Astrocyte (in vitro differentiated cells and primary cell): Measurements from ENCODE around the gene MFN2. TPM values are rescaled to one million over a fixed set of nuclear protein-coding genes. Genes with fewer than 3 reads are reported as not detected.

ENCODE experiments used
- DNase-seq: peaks from one replicate; pipeline ENCODE4 v3.0.0-alpha.2; 2010; ENCODE audit warnings: low read depth
- FAIRE-seq: peaks from 2 replicates; lab custom pipeline; 2011; peaks lifted over from hg19 to GRCh38; lab: Jason Lieb, UNC
- H2AFZ ChIP-seq: 2 replicates; pipeline ENCODE4 v1.6.0; 2012; ENCODE audit warnings: low read depth, low read length, inconsistent platforms
- H3K27ac ChIP-seq: 2 replicates; pipeline ENCODE4 v1.5.1; 2011; ENCODE audit warnings: low read depth, low read length, inconsistent platforms
- H3K27me3 ChIP-seq: 2 replicates; pipeline ENCODE4 v1.6.0; 2011; ENCODE audit warnings: low read length, inconsistent platforms; ENCODE audit not compliant: insufficient read depth
- H3K36me3 ChIP-seq: 2 replicates; pipeline ENCODE4 v1.5.1; 2011; ENCODE audit warnings: low read length, inconsistent platforms; ENCODE audit not compliant: insufficient read depth
- H3K4me1 ChIP-seq: 2 replicates; pipeline ENCODE4 v1.5.1; 2011; ENCODE audit warnings: low read length, inconsistent platforms; ENCODE audit not compliant: insufficient read depth
- H3K4me2 ChIP-seq: 2 replicates; pipeline ENCODE4 v1.6.0; 2012; ENCODE audit warnings: low read length, inconsistent platforms
- H3K4me3 ChIP-seq: 2 replicates; pipeline ENCODE4 v1.5.1; 2011; ENCODE audit warnings: low read depth, mild to moderate bottlenecking, low read length, inconsistent platforms; ENCODE audit not compliant: insufficient read depth
- H3K79me2 ChIP-seq: 2 replicates; pipeline ENCODE4 v1.6.0; 2012; ENCODE audit warnings: mild to moderate bottlenecking, low read length, inconsistent platforms; ENCODE audit not compliant: insufficient read depth
- H3K9ac ChIP-seq: 2 replicates; pipeline ENCODE4 v1.6.0; 2012; ENCODE audit warnings: mild to moderate bottlenecking, low read length, inconsistent platforms
- H3K9me3 ChIP-seq: 2 replicates; pipeline ENCODE4 v1.5.1; 2012; ENCODE audit warnings: low read depth, mild to moderate bottlenecking, low read length, inconsistent platforms; ENCODE audit not compliant: insufficient read depth
- H4K20me1 ChIP-seq: 2 replicates; pipeline ENCODE4 v1.6.0; 2012; ENCODE audit warnings: low read length, inconsistent platforms; ENCODE audit not compliant: insufficient read depth
- H3K27ac Mint-ChIP-seq: one replicate; pipeline ENCODE4 v1.8.0; 2021; ENCODE audit warnings: mild to moderate bottlenecking, mixed read lengths; ENCODE audit not compliant: unreplicated experiment
- H3K27me3 Mint-ChIP-seq: one replicate; pipeline ENCODE4 v1.8.0; 2021; ENCODE audit warnings: low read depth, mixed read lengths; ENCODE audit not compliant: unreplicated experiment
- H3K36me3 Mint-ChIP-seq: one replicate; pipeline ENCODE4 v1.8.0; 2021; ENCODE audit warnings: low read depth, mixed read lengths; ENCODE audit not compliant: unreplicated experiment
- H3K4me1 Mint-ChIP-seq: one replicate; pipeline ENCODE4 v1.8.0; 2021; ENCODE audit warnings: low read depth, mixed read lengths; ENCODE audit not compliant: unreplicated experiment
- H3K4me3 Mint-ChIP-seq: one replicate; pipeline ENCODE4 v1.8.0; 2021; ENCODE audit warnings: mild to moderate bottlenecking, moderate library complexity, mixed read lengths; ENCODE audit not compliant: unreplicated experiment
- H3K9me3 Mint-ChIP-seq: one replicate; pipeline ENCODE4 v1.8.0; 2021; ENCODE audit warnings: mild to moderate bottlenecking, mixed read lengths; ENCODE audit not compliant: unreplicated experiment
- EZH2 ChIP-seq: IDR thresholded peaks from 2 replicates; pipeline ENCODE4 v1.6.1; 2012; ENCODE audit warnings: mild to moderate bottlenecking, low read length, inconsistent platforms; ENCODE audit not compliant: insufficient read depth
- total RNA-seq: library from RNA; stranded (reverse); gene quantifications from 2 replicates; pipeline ENCODE4 v1.2.1, GENCODE V29; 2021
- TF ChIP-seq, protein P1 (sequence below): IDR thresholded peaks from 2 replicates; pipeline ENCODE4 v1.5.1; 2011; ENCODE audit warnings: low read depth, mild to moderate bottlenecking, inconsistent platforms, low read length, moderate library complexity; ENCODE audit not compliant: insufficient read depth

The MFN2 gene
- total RNA-seq, 1 donor from 2014 or later: 75.5 TPM

DNA sequence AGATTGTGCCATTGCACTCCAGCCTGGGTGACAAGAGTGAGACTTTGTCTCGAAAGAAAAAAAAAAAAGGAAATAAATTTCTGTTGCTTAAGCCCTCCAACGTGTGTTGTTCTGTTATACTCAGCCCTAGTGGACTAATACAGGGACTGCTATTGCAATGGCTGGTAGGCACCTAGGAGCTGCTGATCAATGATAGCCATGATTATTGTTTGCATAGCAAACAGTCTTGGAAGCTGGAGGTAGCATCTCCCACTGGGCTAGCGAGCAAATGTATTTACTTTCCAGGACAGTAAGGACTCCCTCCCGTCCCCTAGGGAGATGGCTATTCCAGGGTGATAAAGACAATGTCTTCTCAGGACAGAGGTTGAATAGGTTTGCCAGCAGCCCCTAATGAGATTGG lies 69.4 kb downstream of the MFN2 start:
- H3K4me3 ChIP-seq: no peak overlapping the region
- Mint-ChIP-seq H3K27me3 (peaks cover 9% of the 10 kb centered on the region), H3K4me1 (peaks cover 18% of the 10 kb centered on the region), H3K27ac (no peak overlapping the region), H3K9me3 (no peaks in the 10 kb centered on the region), H3K4me3 (no peak overlapping the region), H3K36me3 (no peaks in the 10 kb centered on the region)
- no peak overlapping the region for H3K4me2 ChIP-seq
- H3K27me3 ChIP-seq: peaks cover 8% of the 10 kb centered on the region
- H3K36me3 ChIP-seq: no peaks in the 10 kb centered on the region
- H2AFZ ChIP-seq: no peak overlapping the region
- no peak overlapping the region for H3K9ac ChIP-seq
- no peaks in the 10 kb centered on the region for H3K79me2 ChIP-seq
- no peak for DNase-seq
- FAIRE-seq: no peak
- H4K20me1 ChIP-seq: no peaks in the 10 kb centered on the region
- no peak overlapping the region for H3K27ac ChIP-seq
- peaks cover 15% of the 10 kb centered on the region for H3K4me1 ChIP-seq
- TF ChIP-seq, protein P1, sequence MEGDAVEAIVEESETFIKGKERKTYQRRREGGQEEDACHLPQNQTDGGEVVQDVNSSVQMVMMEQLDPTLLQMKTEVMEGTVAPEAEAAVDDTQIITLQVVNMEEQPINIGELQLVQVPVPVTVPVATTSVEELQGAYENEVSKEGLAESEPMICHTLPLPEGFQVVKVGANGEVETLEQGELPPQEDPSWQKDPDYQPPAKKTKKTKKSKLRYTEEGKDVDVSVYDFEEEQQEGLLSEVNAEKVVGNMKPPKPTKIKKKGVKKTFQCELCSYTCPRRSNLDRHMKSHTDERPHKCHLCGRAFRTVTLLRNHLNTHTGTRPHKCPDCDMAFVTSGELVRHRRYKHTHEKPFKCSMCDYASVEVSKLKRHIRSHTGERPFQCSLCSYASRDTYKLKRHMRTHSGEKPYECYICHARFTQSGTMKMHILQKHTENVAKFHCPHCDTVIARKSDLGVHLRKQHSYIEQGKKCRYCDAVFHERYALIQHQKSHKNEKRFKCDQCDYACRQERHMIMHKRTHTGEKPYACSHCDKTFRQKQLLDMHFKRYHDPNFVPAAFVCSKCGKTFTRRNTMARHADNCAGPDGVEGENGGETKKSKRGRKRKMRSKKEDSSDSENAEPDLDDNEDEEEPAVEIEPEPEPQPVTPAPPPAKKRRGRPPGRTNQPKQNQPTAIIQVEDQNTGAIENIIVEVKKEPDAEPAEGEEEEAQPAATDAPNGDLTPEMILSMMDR: no peak
- no peak for TF ChIP-seq EZH2
- no peaks in the 10 kb centered on the region for H3K9me3 ChIP-seq

DNA sequence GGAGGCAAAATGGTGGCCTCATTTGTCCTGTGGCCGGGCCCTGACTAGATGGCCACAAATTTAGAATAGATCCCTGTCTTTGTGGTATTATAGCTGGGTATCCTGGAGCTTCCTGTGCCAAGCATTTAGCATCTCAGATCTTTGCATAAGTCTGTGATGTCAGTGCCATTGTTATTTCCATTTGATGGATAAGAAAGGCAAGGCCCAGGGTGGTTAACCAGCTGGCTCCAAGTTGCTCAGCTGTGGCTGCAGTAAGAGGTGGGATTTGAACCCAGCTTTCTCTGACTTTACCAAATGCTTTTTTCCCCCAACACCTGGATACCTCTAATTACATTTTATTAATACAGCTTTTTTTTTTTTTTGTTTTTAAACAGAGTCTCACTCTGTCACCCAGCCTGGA lies 71.1 kb downstream of the MFN2 start:
- Histone ChIP-seq H3K27me3 (peaks cover 3% of the 10 kb centered on the region), H3K79me2 (no peaks in the 10 kb centered on the region), H4K20me1 (no peaks in the 10 kb centered on the region), H3K4me2 (no peak overlapping the region), H3K4me3 (no peak overlapping the region), H3K27ac (no peak overlapping the region), H3K36me3 (no peaks in the 10 kb centered on the region), H2AFZ (no peak overlapping the region), H3K9me3 (no peaks in the 10 kb centered on the region), H3K4me1 (peaks cover 15% of the 10 kb centered on the region), H3K9ac (no peak overlapping the region)
- H3K27ac Mint-ChIP-seq: no peak overlapping the region
- no peak overlapping the region for H3K4me3 Mint-ChIP-seq
- DNase-seq (no peak), FAIRE-seq (no peak)
- H3K9me3 Mint-ChIP-seq: no peaks in the 10 kb centered on the region
- no peaks in the 10 kb centered on the region for H3K36me3 Mint-ChIP-seq
- peaks cover 18% of the 10 kb centered on the region for H3K4me1 Mint-ChIP-seq
- TF ChIP-seq, protein P1: no peak
- no peak for TF ChIP-seq EZH2
- H3K27me3 Mint-ChIP-seq: peaks cover 2% of the 10 kb centered on the region

DNA sequence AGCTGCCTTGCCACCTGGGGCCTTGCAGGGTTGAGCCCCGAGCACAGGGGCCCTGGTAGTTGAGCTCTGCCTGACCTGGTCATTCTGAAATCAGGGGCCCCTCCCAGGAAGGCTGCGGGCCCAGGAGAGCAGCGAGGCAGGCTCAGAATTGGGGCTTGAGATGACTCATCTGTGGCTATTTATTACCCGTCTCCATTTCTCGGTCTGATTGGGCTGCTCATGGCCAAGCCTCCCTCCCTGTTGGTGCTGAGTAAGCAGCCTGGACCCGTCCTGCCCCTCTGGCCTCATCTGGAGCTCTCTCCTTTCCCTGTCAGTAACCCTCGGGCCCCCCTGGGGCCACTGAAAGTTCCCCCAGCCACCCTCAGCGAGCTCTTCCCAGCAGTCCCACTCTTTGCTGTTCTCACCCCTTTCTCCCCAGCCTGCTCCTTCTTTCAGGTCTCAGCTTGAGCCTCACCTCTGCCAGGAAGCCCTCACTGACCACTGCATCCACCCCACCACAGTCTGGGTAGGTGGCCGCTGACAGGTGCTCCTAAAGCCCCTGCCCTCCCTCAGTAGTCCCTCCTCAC lies 71.8 kb downstream of the MFN2 start:
- Mint-ChIP-seq H3K36me3 (no peaks in the 10 kb centered on the region), H3K27me3 (peaks cover 2% of the 10 kb centered on the region), H3K4me3 (no peak overlapping the region), H3K27ac (peak overlapping the region; percentile 0), H3K4me1 (peaks cover 18% of the 10 kb centered on the region), H3K9me3 (no peaks in the 10 kb centered on the region)
- Histone ChIP-seq H3K9ac (peak overlapping the region; percentile 38), H3K4me1 (peaks cover 13% of the 10 kb centered on the region), H4K20me1 (no peaks in the 10 kb centered on the region), H2AFZ (peak overlapping the region; percentile 35), H3K9me3 (no peaks in the 10 kb centered on the region), H3K4me2 (peak overlapping the region; percentile 45), H3K27ac (no peak overlapping the region), H3K4me3 (no peak overlapping the region), H3K27me3 (peaks cover 3% of the 10 kb centered on the region), H3K36me3 (no peaks in the 10 kb centered on the region), H3K79me2 (no peaks in the 10 kb centered on the region)
- FAIRE-seq (peak; percentile 32), DNase-seq (peak; percentile 74)
- no peak for TF ChIP-seq EZH2
- TF ChIP-seq, protein P1: no peak
